Fibroblast of lung (primary cell): ENCODE results near the gene TBL1X.

Experiments used
- EZH2 ChIP-seq: IDR thresholded peaks from 2 replicates; pipeline ENCODE4 v1.5.1; 2012; ENCODE audit warnings: low read length, control low read depth, mild to moderate bottlenecking; ENCODE audit errors: missing control alignments
- TF ChIP-seq, protein P1 (sequence below), 2 donors: IDR thresholded peaks in 1 of 2; conservative IDR thresholded peaks in 1 of 2; 1 replicate in 1 of 2; 2 replicates in 1 of 2; pipeline ENCODE4 v1.5.1; 2011 to 2012; ENCODE audit warnings: low read length in 2 of 2, control low read depth in 1 of 2, inconsistent platforms in 1 of 2, low read depth in 1 of 2, mild to moderate bottlenecking in 1 of 2

DNA sequence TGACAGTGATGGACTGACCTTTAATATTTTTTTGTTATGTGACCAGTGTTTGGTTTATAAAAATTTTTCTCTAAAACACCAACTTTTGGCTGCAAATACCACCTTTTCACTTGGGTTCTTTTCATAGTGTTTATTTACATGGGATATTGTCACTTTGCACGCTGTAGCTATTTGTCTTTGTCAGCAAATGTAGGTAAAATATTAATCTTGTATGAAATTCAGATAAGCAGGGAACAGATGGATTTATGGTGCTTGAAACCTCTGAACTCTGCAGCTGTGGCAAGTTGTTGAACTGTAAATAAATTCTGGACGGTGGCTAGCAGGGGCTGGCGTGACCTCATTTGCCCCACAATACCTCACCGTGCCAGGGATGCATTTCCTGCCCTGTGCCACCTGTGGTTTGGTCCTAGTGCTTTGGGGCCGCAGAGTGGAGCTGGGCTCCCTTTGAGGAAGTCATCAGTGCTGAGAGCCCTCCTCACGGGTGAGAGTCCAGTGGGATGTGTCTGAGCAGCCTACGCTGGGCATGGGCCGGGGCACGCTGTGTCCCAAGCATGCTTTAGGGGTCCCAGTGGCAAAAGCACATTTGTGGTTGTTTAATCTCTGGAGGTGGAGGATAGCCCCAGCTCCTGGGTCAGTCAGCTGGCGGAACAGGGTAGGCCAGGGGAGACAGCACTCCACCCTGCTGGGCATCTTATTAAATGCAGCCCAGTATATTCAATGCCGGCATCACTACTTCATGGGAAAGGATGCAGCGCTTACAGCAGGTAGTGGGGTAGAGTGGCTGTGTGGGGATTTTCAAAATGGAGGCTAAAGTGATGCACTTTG is 108.6 kb downstream of the TBL1X start:
- TF ChIP-seq, protein P1, sequence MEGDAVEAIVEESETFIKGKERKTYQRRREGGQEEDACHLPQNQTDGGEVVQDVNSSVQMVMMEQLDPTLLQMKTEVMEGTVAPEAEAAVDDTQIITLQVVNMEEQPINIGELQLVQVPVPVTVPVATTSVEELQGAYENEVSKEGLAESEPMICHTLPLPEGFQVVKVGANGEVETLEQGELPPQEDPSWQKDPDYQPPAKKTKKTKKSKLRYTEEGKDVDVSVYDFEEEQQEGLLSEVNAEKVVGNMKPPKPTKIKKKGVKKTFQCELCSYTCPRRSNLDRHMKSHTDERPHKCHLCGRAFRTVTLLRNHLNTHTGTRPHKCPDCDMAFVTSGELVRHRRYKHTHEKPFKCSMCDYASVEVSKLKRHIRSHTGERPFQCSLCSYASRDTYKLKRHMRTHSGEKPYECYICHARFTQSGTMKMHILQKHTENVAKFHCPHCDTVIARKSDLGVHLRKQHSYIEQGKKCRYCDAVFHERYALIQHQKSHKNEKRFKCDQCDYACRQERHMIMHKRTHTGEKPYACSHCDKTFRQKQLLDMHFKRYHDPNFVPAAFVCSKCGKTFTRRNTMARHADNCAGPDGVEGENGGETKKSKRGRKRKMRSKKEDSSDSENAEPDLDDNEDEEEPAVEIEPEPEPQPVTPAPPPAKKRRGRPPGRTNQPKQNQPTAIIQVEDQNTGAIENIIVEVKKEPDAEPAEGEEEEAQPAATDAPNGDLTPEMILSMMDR (conservative IDR thresholded peaks at IDR 0.05 in 1 of 2, IDR thresholded peaks at IDR 0.05 in 1 of 2; ENCODE audit: low read depth in 1 of 2, low read length in 2 of 2) = no peak
- no peak for TF ChIP-seq EZH2
